ENCODE results near the gene MPDU1.

GRCh38 chr17:7591596-7591995 lies 7.9 kb downstream of the MPDU1 start:
- TF ChIP-seq, protein P1, sequence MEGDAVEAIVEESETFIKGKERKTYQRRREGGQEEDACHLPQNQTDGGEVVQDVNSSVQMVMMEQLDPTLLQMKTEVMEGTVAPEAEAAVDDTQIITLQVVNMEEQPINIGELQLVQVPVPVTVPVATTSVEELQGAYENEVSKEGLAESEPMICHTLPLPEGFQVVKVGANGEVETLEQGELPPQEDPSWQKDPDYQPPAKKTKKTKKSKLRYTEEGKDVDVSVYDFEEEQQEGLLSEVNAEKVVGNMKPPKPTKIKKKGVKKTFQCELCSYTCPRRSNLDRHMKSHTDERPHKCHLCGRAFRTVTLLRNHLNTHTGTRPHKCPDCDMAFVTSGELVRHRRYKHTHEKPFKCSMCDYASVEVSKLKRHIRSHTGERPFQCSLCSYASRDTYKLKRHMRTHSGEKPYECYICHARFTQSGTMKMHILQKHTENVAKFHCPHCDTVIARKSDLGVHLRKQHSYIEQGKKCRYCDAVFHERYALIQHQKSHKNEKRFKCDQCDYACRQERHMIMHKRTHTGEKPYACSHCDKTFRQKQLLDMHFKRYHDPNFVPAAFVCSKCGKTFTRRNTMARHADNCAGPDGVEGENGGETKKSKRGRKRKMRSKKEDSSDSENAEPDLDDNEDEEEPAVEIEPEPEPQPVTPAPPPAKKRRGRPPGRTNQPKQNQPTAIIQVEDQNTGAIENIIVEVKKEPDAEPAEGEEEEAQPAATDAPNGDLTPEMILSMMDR (IDR thresholded peaks at IDR 0.05) = no peak
- TF ChIP-seq EP300 (IDR thresholded peaks at IDR 0.05) = no peak

Measured in esophagus muscularis mucosa (tissue), 3 donors.